Panc1 (cell line): Measurements from ENCODE around the gene CCDC71.

Experiments
- POLR2AphosphoS5 ChIP-seq: IDR thresholded peaks from 2 replicates; pipeline ENCODE4 v1.6.1; 2012; ENCODE audit warnings: mild to moderate bottlenecking, low read depth, low read length, moderate library complexity
- TF ChIP-seq, protein P1 (sequence below): fragments of 450-650 bp; IDR thresholded peaks from 2 replicates; pipeline ENCODE4 v1.5.1; 2017; ENCODE audit warnings: mild to moderate bottlenecking
- TF ChIP-seq, protein P2 (sequence below), 2 experiments: IDR thresholded peaks; 2 replicates each; pipeline ENCODE4 v1.6.1; 2011 to 2012; ENCODE audit warnings: low read depth in 2 of 2, control low read depth in 1 of 2, low read length in 1 of 2, mild to moderate bottlenecking in 1 of 2, moderate library complexity in 1 of 2; ENCODE audit not compliant: insufficient read depth in 1 of 2

DNA sequence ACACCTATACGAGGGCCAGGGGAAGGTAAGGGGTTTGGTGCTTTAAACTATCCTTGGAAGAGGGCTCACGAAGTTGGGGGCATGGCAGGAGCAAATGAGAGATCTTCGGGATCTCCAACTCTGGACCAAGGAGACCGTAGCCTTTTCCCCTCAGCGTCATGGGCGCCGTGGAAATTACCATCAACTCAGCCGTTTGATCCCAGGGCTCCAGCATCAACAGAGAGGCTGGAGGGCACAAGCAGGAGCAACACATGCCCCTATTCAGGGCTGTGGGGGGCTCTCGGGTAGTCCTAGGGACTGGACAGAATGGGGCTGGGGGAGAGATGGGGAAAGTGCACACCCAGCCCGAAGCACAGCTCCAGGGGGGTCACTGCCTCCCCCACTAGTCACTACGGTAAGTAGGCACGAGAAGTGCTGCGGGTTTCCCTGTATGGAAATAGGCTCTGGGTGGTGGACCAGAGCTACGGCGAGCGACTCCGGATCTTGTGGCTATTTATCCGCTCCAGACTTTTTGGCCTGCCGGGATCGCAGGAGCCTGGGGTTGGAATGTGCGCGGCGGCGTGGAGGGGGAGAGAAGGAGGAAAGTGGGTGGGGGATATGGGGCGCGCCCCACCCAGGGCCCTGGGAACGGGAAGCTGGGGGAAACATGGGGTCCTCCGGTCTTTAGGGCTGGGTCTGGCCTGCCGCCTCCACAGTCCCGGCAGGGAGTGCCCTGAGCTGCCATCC, 32.7 kb downstream of the CCDC71 start:
- TF ChIP-seq, protein P1, sequence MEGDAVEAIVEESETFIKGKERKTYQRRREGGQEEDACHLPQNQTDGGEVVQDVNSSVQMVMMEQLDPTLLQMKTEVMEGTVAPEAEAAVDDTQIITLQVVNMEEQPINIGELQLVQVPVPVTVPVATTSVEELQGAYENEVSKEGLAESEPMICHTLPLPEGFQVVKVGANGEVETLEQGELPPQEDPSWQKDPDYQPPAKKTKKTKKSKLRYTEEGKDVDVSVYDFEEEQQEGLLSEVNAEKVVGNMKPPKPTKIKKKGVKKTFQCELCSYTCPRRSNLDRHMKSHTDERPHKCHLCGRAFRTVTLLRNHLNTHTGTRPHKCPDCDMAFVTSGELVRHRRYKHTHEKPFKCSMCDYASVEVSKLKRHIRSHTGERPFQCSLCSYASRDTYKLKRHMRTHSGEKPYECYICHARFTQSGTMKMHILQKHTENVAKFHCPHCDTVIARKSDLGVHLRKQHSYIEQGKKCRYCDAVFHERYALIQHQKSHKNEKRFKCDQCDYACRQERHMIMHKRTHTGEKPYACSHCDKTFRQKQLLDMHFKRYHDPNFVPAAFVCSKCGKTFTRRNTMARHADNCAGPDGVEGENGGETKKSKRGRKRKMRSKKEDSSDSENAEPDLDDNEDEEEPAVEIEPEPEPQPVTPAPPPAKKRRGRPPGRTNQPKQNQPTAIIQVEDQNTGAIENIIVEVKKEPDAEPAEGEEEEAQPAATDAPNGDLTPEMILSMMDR, result no peak; the same call in 1 of the 2 replicates
- TF ChIP-seq POLR2AphosphoS5, result peak; percentile 45; the same call in 1 of the 2 replicates
- TF ChIP-seq, protein P2, sequence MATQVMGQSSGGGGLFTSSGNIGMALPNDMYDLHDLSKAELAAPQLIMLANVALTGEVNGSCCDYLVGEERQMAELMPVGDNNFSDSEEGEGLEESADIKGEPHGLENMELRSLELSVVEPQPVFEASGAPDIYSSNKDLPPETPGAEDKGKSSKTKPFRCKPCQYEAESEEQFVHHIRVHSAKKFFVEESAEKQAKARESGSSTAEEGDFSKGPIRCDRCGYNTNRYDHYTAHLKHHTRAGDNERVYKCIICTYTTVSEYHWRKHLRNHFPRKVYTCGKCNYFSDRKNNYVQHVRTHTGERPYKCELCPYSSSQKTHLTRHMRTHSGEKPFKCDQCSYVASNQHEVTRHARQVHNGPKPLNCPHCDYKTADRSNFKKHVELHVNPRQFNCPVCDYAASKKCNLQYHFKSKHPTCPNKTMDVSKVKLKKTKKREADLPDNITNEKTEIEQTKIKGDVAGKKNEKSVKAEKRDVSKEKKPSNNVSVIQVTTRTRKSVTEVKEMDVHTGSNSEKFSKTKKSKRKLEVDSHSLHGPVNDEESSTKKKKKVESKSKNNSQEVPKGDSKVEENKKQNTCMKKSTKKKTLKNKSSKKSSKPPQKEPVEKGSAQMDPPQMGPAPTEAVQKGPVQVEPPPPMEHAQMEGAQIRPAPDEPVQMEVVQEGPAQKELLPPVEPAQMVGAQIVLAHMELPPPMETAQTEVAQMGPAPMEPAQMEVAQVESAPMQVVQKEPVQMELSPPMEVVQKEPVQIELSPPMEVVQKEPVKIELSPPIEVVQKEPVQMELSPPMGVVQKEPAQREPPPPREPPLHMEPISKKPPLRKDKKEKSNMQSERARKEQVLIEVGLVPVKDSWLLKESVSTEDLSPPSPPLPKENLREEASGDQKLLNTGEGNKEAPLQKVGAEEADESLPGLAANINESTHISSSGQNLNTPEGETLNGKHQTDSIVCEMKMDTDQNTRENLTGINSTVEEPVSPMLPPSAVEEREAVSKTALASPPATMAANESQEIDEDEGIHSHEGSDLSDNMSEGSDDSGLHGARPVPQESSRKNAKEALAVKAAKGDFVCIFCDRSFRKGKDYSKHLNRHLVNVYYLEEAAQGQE (IDR thresholded peaks at IDR 0.05; ENCODE audit: insufficient read depth in 1 of 2, low read depth in 2 of 2, low read length in 1 of 2), result no peak
